Raji (cell line): ENCODE results near the gene WDR86.

Source experiments
- POLR2A ChIP-seq: IDR thresholded peaks from 2 replicates; pipeline ENCODE4 v1.6.1; 2011; ENCODE audit warnings: low read depth, low read length, control low read depth; ENCODE audit not compliant: insufficient read depth

Gene WDR86

DNA sequence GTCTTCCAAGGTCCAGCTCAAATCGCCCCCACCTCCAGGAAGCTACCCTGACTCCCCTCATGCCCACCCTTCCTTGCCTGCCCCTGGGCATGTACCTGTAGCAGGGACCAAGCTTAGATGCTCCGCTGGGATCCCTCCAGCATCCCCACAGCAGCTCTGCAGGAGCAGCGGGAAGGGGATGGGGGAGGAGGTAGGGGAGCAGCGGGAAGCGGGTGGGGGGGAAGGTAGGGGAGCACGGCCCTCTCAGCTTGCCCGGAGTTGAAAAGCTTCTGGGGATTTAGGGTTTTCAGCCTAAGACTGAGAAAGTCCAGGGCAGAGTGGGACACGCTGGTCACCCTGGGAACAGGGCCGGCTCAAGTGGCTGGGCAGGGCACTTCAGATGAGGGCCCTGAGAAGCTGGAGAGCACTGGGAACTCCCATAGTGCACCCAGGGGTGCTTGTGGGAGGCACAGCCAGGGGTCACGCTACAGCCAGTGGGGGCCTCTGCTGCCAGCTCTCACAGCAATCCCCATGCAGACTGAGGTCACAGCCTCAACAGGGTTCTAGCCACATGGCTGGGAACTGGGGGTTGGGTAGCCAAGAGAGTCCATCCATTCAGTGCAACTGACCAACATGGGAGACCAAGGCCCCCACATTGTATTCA lies 13.4 kb downstream of the WDR86 start:
- no peak for TF ChIP-seq POLR2A

DNA sequence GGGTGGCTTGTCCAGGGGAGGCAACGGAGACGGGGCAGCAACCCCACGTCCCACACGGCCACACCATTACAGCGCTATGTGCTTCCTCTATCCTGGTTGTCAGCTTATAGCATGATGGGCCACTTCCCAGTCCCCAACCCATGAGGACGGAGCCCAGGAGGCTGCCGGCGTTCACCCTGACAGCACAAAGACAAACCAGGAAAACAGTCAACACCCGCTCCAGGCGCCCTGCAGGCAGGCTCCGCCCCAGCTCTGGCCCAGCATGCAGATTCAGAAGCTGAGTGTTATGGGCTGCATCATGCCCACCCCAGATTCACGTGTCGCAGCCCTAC lies 14.8 kb downstream of the WDR86 start:
- TF ChIP-seq POLR2A, result no peak

DNA sequence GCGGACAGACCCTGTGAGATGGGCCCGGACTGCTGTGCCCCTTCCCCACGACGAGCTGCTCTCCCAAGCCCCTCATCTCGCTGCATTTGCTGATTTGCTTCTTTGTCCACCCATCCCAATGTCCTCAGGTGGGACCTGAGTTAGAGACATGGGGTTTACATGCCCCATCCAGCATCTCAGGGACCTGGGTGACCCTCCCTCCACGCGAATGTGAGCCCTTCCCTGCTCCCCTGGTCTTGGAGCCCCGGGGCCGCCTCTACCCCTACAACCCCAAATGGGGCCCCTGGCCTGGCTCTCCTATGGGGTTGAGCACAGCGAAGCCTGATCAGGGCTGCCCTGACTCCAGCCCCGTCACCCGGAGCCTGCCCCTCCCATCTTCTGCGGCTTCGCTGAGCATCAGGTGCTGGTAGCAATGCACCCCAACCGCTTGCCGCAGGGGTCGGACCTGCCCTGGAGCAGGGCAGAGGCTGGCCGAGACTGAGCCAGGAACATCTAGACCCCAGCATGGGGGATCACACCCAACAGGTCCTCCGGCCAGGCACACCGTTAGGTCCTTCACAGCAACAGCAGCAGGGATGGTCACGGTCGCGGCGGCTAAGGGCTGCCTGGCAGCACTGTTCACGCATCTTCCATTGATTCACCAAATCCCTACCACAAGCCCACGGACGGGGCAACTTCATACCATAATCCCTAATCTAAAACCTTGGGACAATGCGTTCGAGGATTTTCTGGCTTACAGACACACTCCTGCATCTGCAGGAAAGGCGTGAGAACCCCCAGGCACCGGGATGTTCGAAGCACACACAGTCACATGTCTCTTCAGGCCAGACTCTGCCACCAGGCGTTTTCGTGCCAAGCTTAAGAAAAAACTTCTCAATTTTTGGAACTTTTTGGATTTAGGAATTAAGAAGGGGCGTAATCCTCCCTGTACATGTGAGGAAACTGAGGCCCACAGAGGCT lies 15.5 kb downstream of the WDR86 start:
- TF ChIP-seq POLR2A, result no peak

DNA sequence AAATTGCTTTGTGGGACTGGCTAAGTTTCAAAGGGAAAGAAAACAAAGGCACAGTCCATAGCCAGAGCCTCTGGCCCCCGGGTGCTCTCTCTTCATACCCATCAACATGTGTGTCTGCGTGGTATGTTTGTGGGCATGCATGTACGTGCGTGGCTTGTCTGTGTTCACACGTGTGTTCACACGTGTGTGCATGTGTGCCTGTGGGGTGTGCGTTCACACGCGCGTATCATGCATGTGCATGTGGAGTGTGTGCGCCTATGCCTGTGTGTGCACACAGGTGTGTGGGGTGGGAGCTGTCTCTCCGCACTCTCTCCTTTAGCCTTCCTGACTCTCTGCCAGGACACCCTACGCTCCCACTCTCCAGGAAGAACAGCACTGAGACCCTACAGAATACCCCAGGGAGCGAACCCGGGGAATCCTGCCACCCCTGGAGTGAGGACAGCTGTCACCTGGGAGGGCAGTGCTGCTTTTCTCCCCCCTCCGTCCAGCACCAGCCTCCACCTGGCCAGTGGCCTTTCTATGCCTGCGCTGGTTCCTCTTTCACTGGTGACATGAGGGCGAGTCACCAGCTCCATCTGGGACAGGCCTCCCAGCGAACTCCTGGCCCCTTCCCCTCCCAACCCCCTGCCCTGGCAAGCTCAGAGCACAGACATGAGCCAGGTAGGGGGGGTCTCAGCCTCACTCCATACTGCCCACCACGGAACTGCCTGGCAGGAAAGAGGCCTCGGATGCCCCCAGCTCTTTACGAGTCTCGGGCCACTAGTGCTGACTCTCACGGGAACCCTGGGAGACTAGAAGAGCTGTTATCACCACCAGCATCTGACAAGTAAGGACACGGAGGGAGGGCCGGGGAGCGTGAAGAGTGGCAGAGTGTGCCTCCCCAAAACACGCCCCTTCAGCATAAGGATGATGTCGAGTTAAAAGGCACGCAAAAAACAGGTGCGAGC lies 16.5 kb downstream of the WDR86 start:
- no peak for TF ChIP-seq POLR2A

DNA sequence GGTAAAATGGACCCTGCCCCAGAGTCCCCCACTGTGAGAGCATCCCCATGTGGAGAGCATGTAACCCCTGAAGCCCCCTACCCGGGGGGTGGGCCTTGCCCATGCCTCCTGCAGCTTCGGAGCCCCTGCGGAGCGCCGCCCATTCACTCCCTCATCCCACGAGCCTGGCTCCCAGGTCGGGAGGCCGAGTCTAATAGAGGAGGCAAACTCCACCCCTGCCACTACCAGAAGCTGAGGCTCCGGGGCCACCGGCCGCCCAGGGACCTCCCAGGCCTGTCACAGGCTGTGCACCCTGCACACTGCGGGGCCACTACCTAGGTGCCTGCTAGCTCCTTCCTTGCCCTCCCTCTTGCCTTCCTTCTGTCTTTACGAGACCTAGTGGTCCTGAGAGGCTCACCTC lies 17.4 kb downstream of the WDR86 start:
- no peak for TF ChIP-seq POLR2A

DNA sequence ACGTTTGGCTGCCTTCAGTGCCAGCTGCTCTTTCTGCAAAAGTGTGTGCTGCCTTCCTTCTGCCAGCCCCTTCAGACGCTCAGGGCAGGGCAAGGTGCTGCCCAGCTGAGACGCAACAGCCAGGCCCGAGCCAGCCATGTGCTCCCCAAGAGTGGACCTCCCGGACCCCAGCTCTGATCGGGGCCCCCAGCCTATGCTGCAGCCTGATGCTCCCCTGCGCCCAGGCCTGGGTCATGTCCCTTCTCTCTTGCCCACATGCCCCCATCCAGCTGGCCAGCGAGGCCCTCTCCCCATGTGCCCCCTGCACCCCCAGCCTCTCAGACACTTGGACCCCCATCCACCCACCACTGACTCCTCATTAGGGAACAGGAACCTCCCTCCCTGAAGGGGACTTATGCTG lies 17.8 kb downstream of the WDR86 start:
- TF ChIP-seq POLR2A, result no peak

DNA sequence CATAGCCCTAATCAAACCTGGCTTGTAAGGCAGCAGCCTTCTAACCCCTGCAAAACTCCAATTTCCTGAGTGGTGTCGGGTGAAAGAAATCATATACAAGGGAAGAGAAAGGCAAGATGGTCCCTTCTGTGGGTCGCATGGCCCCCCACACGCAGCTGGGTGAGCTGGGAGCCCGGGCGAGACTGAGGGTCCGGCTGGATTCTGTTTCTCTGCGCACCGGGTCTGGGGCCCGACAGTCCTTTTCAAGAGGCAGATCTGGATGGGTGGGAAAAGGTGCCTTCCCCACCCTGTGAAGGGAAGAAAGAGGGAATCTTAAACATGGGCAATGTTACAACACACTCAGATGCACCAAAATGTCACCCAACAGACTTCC lies 18.5 kb downstream of the WDR86 start:
- TF ChIP-seq POLR2A, result no peak

DNA sequence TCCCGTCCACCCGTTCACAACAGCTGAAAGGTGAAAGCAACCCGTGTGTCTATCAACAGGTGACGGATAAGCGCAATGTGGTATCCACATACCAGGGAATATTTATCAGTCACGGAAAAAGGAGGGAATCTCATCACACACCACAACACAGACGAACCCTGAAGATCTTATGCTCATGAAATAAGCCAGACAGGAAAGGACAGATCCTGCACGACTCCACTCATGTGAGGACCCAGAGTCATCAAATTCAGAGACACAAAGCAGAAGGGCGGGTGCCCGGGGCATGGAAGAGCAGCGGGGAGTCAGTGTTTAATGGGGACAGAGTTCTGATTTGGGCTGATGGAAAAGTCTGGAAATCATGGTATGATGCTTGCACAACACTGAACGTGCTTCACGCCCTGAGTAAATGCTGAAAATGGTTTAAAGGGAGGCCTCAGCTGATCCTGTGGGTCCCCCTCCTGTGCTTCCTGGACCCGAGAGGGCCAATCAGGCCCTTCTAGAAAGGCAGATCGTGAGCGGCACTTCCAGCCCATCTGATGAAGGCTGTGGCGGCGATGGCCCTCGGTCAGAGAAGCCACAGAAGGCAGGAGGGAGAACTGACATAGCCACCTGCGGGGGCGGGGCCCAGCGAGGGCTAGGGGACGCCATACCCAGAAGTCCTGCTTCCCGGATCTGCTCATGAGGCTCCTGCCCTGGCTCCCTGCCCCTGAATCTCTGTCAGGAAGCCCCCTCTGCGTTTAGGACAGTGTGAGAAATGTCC lies 19.1 kb downstream of the WDR86 start:
- no peak for TF ChIP-seq POLR2A

DNA sequence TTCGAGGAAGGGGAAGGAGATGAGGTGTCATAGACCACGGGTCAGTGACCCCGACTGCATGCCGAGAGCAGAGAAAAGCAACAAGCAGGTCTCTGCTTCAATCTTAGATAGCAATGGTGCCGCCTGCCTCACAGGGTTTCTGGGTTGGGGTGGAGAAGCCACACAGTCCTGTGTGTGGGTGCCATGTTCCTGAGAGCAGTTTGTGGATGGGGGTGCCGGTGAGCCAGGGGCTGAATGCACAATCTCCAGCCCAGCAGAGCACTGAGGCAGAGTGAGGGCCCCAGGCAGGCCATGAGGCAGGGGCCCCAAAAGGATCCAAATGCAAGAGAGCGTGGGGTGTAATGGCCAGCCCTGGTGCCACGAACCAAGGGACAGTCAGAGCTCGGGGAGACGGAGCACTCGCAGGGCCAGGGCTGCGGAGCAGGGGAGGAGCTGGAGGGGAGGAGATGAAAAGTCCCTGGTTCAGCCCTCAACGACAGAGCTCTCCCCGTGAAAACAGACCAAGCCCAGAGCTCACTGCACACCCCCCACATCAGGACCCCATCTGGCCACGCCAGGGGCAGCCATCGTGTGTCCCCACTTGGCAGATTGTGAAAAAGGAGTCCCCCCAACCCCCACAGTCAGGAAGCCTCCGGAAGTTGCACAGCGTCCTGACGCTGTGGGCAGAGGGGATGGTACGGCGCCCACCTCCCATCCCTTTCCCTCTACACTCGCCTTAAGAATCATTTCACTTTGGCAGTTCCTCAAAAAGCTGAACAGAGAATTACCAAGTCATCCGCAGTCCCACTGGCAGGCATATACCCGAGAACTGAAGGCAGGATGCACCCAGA lies 19.9 kb downstream of the WDR86 start:
- TF ChIP-seq POLR2A, result no peak

DNA sequence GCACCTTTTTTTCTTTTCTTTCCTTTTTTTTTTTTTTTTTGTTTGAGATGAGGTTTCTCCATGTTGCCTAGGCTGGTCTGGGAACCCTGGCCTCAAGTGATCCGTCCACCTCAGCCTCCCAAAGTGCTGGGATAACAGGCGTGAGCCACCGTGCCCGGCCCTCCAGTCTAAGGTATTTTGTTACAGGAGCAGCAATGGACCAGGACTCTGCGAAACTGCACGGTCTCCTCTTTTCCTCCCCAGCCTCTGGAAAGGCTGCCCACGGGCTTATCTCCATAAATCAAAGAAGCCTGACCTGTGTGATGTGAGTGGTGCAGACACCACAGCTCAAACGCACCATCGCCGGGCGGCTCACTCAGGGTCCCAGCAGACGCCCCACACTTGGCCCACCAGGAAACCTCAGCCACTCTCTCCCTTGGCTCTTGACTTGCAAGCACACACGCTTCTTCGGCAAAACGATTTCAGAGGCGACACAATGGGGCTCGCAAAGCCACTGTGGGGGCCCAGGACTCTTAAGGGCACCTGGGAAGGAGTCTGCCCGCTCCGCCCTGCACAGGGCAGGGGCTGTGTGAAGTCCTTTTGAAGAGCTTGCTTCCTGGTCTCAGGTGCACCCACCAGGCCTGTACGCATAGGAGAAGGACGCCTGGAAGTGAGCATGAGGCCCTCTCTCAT lies 20.6 kb downstream of the WDR86 start:
- TF ChIP-seq POLR2A, result no peak

DNA sequence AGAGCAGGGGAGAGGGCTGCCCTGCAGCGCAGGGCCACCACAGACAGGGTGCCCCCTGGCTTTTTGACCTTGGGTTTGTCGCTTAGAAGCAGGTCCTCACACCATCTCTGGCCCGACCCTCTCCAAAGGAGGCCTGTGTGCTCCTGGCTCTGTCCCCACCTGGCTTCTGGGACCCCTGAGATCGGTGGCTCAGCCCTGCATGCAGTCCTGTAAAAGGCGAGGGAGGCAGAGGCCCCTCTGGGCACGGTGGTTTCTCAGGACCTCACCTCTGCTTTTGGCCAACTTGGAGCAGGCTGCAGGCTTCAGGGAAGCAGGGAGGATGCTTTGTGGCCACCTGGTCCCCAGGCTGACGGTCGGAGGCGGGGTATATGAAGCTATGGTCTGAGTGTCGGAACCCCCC lies 21.4 kb downstream of the WDR86 start:
- TF ChIP-seq POLR2A, result no peak

DNA sequence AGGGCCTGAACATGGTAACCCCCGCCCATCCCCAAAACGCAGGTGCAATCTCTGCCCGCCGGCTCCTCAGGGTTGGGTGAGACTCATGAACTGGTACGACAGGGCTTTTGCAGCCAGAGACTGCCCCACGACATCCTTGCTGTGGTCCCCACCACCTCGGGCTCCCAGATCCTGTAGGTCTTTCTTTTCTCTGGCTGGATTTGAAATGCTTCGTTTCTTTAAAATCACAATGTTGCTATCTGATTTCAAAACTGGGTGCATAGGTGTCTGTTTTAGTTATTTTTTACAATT lies 21.9 kb downstream of the WDR86 start:
- no peak for TF ChIP-seq POLR2A

DNA sequence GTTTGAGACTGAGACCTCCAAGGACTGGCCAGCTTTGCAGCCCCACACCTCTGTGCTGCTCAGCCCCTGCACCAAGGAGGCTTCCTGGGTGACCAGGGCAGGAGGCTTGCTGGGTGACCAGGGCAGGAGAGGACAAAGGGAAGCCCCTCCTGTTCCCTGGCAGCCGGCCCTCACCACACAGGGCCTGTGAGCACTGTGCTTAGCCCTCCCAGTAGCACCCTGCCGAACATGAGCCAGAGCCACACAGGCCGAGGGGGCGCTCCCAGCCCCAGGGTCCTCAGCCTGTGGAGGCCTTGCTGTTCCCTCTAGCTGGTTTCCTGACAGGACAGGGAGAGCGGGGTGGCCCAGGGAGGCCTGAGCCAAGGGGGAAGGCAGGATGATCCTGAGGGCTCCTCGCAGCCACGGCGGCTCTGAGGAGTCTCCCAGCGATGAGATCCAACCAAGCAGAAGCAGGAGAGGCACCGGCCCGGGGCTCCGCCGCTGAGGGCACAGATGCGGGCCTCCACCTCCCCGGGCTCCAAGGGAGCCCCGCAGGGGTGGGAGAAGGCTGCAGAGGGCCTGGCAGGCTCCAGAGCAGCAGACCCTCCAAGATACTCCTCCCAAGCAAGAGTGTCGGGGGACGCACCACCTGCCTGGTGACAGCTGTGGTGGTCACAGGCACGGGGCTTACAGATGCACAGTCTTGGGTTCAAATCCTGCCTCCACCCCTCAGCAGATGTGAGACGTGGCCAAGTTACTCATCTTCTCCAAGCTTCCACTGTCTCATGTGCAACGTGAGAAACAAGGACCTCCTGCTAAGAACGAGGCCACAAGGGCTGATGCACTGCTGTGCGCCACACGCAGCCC lies 22.5 kb downstream of the WDR86 start:
- no peak for TF ChIP-seq POLR2A
